K562 (cell line): ENCODE data around the gene CNIH3.

Experiments used
- KLF13 ChIP-seq: fragments of 450-650 bp; IDR thresholded peaks from 2 replicates; pipeline ENCODE4 v1.6.1; 2016; ENCODE audit warnings: missing genetic modification characterization, low read depth, mild to moderate bottlenecking, missing compliant biosample characterization, moderate library complexity, borderline replicate concordance
- MYBL2 ChIP-seq, 2 experiments: fragments of 450-650 bp in 1 of 2; sonication (generic) in 1 of 2; formaldehyde crosslinking in 1 of 2; IDR thresholded peaks; 2 replicates each; pipeline versions ENCODE4 v1.6.1 to v1.8.1; 2017 to 2022; ENCODE audit warnings: borderline replicate concordance in 1 of 2, inconsistent platforms in 1 of 2, low read depth in 1 of 2, mild to moderate bottlenecking in 1 of 2, missing genetic modification reagents in 1 of 2, moderate library complexity in 1 of 2
- NBN ChIP-seq: fragments of 450-650 bp; IDR thresholded peaks from 2 replicates; pipeline ENCODE4 v1.6.1; 2016; ENCODE audit warnings: low read depth, mild to moderate bottlenecking
- POLR2AphosphoS5 ChIP-seq: IDR thresholded peaks from 2 replicates; pipeline ENCODE4 v1.6.1; 2011; ENCODE audit warnings: mild to moderate bottlenecking, low read depth, low read length, moderate library complexity; ENCODE audit not compliant: control insufficient read depth, insufficient read depth
- POLR3A ChIP-seq: IDR thresholded peaks from 2 replicates; pipeline ENCODE4 v1.6.1; 2011; ENCODE audit warnings: borderline replicate concordance, mild to moderate bottlenecking, moderate library complexity; ENCODE audit not compliant: insufficient read length, insufficient read depth; ENCODE audit errors: extremely low read depth
- RBFOX2 ChIP-seq: fragments of 200-400 bp; formaldehyde crosslinking; IDR thresholded peaks from 2 replicates; pipeline ENCODE4 v1.6.1; 2017; ENCODE audit warnings: low read depth, mild to moderate bottlenecking, low read length, moderate library complexity
- RCOR1 ChIP-seq, 2 experiments: IDR thresholded peaks; 2 replicates each; pipeline ENCODE4 v1.6.1; 2012; ENCODE audit warnings: low read depth in 2 of 2, low read length in 2 of 2, borderline replicate concordance in 1 of 2, improper control_type of control experiment in 1 of 2
- TF ChIP-seq, protein P1 (sequence below): sonication (generic); formaldehyde crosslinking; IDR thresholded peaks from 2 replicates; pipeline ENCODE4 v1.8.0; 2023; ENCODE audit warnings: mild to moderate bottlenecking, missing genetic modification reagents
- TF ChIP-seq, protein P2 (sequence below): fragments of 250-450 bp; sonication (Bioruptor Pico); IDR thresholded peaks from 2 replicates; pipeline ENCODE4 v1.9.0; 2021; ENCODE audit warnings: mild to moderate bottlenecking, inconsistent platforms
- TF ChIP-seq, protein P3 (sequence below): fragments of 450-650 bp; formaldehyde crosslinking; conservative IDR thresholded peaks from 2 replicates; pipeline ENCODE4 v1.4.0; 2022; ENCODE audit warnings: mild to moderate bottlenecking, missing genetic modification characterization
- TF ChIP-seq, protein P4 (sequence below), 3 experiments: IDR thresholded peaks in 2 of 3; conservative IDR thresholded peaks in 1 of 3; 2 replicates each; pipeline ENCODE4 v1.5.1; 2011 to 2012; ENCODE audit warnings: low read length in 3 of 3, mild to moderate bottlenecking in 3 of 3, control low read depth in 2 of 3, improper control_type of control experiment in 1 of 3, inconsistent platforms in 1 of 3, low read depth in 1 of 3, mixed read lengths in 1 of 3, moderate library complexity in 1 of 3; ENCODE audit not compliant: insufficient read depth in 2 of 3
- TF ChIP-seq, protein P5 (sequence below): sonication (generic); formaldehyde crosslinking; IDR thresholded peaks from 2 replicates; pipeline ENCODE4 v1.8.0; 2022; ENCODE audit warnings: mild to moderate bottlenecking, missing genetic modification reagents
- TF ChIP-seq, protein P6 (sequence below), 2 experiments: fragments of 450-650 bp; conservative IDR thresholded peaks; 2 replicates each; pipeline ENCODE4 v1.6.1; 2017; ENCODE audit warnings: mild to moderate bottlenecking in 2 of 2, moderate library complexity in 2 of 2

DNA sequence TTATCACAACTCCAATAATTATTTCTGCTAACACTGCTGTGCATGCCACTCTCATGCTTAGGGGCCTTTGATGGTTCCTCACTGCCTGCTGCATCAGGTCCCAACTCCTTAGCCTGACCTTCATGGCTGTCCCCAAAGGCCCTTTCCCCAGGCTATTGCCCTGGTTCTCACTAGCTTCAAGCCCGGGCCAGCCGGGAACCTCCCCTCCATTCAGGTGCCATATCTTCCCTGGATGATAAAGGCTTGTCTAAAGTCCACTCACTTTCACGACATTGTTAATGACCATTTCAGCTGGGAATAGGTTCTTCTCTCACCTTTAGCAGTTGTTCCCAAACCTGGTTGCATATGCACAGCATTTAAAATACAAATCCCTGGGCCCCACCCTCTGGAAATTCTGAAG, 95.8 kb downstream of the CNIH3 start:
- TF ChIP-seq, protein P1, sequence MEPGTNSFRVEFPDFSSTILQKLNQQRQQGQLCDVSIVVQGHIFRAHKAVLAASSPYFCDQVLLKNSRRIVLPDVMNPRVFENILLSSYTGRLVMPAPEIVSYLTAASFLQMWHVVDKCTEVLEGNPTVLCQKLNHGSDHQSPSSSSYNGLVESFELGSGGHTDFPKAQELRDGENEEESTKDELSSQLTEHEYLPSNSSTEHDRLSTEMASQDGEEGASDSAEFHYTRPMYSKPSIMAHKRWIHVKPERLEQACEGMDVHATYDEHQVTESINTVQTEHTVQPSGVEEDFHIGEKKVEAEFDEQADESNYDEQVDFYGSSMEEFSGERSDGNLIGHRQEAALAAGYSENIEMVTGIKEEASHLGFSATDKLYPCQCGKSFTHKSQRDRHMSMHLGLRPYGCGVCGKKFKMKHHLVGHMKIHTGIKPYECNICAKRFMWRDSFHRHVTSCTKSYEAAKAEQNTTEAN, result no peak
- TF ChIP-seq NBN (no peak), POLR3A (no peak), RCOR1 (IDR thresholded peaks at IDR 0.05; ENCODE audit: borderline replicate concordance in 1 of 2, low read depth in 2 of 2, low read length in 2 of 2) (no peak), RBFOX2 (no peak), KLF13 (tag) (no peak), MYBL2 (IDR thresholded peaks at IDR 0.05; ENCODE audit: low read depth) (no peak), MYBL2 (CRISPR knock-in tag; IDR thresholded peaks at IDR 0.05; ENCODE audit: borderline replicate concordance) (no peak), POLR2AphosphoS5 (no peak)
- TF ChIP-seq, protein P2, sequence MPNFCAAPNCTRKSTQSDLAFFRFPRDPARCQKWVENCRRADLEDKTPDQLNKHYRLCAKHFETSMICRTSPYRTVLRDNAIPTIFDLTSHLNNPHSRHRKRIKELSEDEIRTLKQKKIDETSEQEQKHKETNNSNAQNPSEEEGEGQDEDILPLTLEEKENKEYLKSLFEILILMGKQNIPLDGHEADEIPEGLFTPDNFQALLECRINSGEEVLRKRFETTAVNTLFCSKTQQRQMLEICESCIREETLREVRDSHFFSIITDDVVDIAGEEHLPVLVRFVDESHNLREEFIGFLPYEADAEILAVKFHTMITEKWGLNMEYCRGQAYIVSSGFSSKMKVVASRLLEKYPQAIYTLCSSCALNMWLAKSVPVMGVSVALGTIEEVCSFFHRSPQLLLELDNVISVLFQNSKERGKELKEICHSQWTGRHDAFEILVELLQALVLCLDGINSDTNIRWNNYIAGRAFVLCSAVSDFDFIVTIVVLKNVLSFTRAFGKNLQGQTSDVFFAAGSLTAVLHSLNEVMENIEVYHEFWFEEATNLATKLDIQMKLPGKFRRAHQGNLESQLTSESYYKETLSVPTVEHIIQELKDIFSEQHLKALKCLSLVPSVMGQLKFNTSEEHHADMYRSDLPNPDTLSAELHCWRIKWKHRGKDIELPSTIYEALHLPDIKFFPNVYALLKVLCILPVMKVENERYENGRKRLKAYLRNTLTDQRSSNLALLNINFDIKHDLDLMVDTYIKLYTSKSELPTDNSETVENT, result no peak
- TF ChIP-seq, protein P3, sequence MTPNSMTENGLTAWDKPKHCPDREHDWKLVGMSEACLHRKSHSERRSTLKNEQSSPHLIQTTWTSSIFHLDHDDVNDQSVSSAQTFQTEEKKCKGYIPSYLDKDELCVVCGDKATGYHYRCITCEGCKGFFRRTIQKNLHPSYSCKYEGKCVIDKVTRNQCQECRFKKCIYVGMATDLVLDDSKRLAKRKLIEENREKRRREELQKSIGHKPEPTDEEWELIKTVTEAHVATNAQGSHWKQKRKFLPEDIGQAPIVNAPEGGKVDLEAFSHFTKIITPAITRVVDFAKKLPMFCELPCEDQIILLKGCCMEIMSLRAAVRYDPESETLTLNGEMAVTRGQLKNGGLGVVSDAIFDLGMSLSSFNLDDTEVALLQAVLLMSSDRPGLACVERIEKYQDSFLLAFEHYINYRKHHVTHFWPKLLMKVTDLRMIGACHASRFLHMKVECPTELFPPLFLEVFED (CRISPR knock-in tag), result no peak
- TF ChIP-seq, protein P4, sequence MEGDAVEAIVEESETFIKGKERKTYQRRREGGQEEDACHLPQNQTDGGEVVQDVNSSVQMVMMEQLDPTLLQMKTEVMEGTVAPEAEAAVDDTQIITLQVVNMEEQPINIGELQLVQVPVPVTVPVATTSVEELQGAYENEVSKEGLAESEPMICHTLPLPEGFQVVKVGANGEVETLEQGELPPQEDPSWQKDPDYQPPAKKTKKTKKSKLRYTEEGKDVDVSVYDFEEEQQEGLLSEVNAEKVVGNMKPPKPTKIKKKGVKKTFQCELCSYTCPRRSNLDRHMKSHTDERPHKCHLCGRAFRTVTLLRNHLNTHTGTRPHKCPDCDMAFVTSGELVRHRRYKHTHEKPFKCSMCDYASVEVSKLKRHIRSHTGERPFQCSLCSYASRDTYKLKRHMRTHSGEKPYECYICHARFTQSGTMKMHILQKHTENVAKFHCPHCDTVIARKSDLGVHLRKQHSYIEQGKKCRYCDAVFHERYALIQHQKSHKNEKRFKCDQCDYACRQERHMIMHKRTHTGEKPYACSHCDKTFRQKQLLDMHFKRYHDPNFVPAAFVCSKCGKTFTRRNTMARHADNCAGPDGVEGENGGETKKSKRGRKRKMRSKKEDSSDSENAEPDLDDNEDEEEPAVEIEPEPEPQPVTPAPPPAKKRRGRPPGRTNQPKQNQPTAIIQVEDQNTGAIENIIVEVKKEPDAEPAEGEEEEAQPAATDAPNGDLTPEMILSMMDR (IDR thresholded peaks at IDR 0.05 in 2 of 3, conservative IDR thresholded peaks at IDR 0.05 in 1 of 3; ENCODE audit: insufficient read depth in 2 of 3, low read depth in 1 of 3, low read length in 3 of 3), result no peak
- TF ChIP-seq, protein P5, sequence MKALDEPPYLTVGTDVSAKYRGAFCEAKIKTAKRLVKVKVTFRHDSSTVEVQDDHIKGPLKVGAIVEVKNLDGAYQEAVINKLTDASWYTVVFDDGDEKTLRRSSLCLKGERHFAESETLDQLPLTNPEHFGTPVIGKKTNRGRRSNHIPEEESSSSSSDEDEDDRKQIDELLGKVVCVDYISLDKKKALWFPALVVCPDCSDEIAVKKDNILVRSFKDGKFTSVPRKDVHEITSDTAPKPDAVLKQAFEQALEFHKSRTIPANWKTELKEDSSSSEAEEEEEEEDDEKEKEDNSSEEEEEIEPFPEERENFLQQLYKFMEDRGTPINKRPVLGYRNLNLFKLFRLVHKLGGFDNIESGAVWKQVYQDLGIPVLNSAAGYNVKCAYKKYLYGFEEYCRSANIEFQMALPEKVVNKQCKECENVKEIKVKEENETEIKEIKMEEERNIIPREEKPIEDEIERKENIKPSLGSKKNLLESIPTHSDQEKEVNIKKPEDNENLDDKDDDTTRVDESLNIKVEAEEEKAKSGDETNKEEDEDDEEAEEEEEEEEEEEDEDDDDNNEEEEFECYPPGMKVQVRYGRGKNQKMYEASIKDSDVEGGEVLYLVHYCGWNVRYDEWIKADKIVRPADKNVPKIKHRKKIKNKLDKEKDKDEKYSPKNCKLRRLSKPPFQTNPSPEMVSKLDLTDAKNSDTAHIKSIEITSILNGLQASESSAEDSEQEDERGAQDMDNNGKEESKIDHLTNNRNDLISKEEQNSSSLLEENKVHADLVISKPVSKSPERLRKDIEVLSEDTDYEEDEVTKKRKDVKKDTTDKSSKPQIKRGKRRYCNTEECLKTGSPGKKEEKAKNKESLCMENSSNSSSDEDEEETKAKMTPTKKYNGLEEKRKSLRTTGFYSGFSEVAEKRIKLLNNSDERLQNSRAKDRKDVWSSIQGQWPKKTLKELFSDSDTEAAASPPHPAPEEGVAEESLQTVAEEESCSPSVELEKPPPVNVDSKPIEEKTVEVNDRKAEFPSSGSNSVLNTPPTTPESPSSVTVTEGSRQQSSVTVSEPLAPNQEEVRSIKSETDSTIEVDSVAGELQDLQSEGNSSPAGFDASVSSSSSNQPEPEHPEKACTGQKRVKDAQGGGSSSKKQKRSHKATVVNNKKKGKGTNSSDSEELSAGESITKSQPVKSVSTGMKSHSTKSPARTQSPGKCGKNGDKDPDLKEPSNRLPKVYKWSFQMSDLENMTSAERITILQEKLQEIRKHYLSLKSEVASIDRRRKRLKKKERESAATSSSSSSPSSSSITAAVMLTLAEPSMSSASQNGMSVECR (CRISPR knock-in tag), result no peak
- TF ChIP-seq, protein P6, sequence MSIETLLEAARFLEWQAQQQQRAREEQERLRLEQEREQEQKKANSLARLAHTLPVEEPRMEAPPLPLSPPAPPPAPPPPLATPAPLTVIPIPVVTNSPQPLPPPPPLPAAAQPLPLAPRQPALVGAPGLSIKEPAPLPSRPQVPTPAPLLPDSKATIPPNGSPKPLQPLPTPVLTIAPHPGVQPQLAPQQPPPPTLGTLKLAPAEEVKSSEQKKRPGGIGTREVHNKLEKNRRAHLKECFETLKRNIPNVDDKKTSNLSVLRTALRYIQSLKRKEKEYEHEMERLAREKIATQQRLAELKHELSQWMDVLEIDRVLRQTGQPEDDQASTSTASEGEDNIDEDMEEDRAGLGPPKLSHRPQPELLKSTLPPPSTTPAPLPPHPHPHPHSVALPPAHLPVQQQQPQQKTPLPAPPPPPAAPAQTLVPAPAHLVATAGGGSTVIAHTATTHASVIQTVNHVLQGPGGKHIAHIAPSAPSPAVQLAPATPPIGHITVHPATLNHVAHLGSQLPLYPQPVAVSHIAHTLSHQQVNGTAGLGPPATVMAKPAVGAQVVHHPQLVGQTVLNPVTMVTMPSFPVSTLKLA (conservative IDR thresholded peaks at IDR 0.05), result no peak
